CD4-positive, alpha-beta T cell treated with Interferon gamma for 1 hour (primary cell): ENCODE results near the gene EMC9.

Experiments used
- DNase-seq: peaks from one replicate; pipeline ENCODE4 v3.0.0-alpha.2; 2020

Gene EMC9

GRCh38 chr14:24102357-24103048 is 38.9 kb downstream of the EMC9 start:
- DNase-seq, result no peak

GRCh38 chr14:24100982-24101494 is 40.4 kb downstream of the EMC9 start:
- DNase-seq, result no peak

GRCh38 chr14:24100197-24100981 is 41.0 kb downstream of the EMC9 start:
- DNase-seq, result no peak

- DNase-seq, result no peak
Observed at GRCh38 chr14:24098927-24099813, 42.2 kb downstream of the EMC9 start.

- no peak for DNase-seq
Observed at GRCh38 chr14:24098229-24098926, 43.0 kb downstream of the EMC9 start.

GRCh38 chr14:24096545-24097181 is 44.7 kb downstream of the EMC9 start:
- no peak for DNase-seq

GRCh38 chr14:24095271-24096068 is 45.9 kb downstream of the EMC9 start:
- DNase-seq, result peak; percentile 57

- no peak for DNase-seq
Observed at GRCh38 chr14:24094841-24095270, 46.5 kb downstream of the EMC9 start.

- peak; percentile 84 for DNase-seq
Observed at GRCh38 chr14:24093901-24094840, 47.2 kb downstream of the EMC9 start, which contains the start of gene PCK2. TSS of gene PCK2 (plus strand) at chr14:24094311. CDS start at chr14:24094406, 95 bp downstream.

GRCh38 chr14:24093207-24093900 is 48.0 kb downstream of the EMC9 start:
- no peak for DNase-seq

- no peak for DNase-seq
Observed at GRCh38 chr14:24092505-24093206, 48.7 kb downstream of the EMC9 start.

- no peak for DNase-seq
Observed at GRCh38 chr14:24092110-24092504, 49.3 kb downstream of the EMC9 start.

GRCh38 chr14:24089890-24090289 is 51.5 kb downstream of the EMC9 start:
- no peak for DNase-seq
